Endodermal cell (in vitro differentiated cells): ENCODE measurements around the gene CASP9. TPM values are rescaled to one million over a fixed set of nuclear protein-coding genes. Genes with fewer than 3 reads are reported as not detected.
"Not testable (repeated sequence)": the region's sequence is repeated elsewhere in the genome, so short reads cannot be mapped to it uniquely, and the experiment has no call there.

Experiments
- DNase-seq: peaks from one replicate; pipeline ENCODE4 v3.0.0-alpha.2; 2017
- H3K27ac ChIP-seq: 2 replicates; pipeline ENCODE4 v1.5.1; 2013; ENCODE audit warnings: mild to moderate bottlenecking, low read depth, low read length, moderate library complexity
- H3K27me3 ChIP-seq: 2 replicates; pipeline ENCODE4 v1.6.1; 2013; ENCODE audit warnings: mild to moderate bottlenecking, low read length, moderate library complexity; ENCODE audit not compliant: insufficient read depth, control insufficient read depth, poor library complexity, severe bottlenecking
- H3K36me3 ChIP-seq: 2 replicates; pipeline ENCODE4 v1.7.0; 2013; ENCODE audit warnings: mild to moderate bottlenecking, low read length, moderate library complexity; ENCODE audit not compliant: control insufficient read depth, insufficient read depth
- H3K4me1 ChIP-seq: one replicate; pipeline ENCODE4 v1.7.0; 2013; ENCODE audit warnings: low read length; ENCODE audit not compliant: control insufficient read depth, insufficient read depth
- H3K4me3 ChIP-seq: 2 replicates; pipeline ENCODE4 v1.5.1; 2013; ENCODE audit warnings: mild to moderate bottlenecking, low read length, moderate library complexity
- H3K9ac ChIP-seq: 2 replicates; pipeline ENCODE4 v1.6.1; 2013; ENCODE audit warnings: mild to moderate bottlenecking, low read length, moderate library complexity; ENCODE audit not compliant: poor library complexity, severe bottlenecking; ENCODE audit errors: extremely low read depth
- H3K9me3 ChIP-seq: 2 replicates; pipeline ENCODE4 v1.6.1; 2013; ENCODE audit warnings: mild to moderate bottlenecking, low read length, moderate library complexity; ENCODE audit not compliant: control insufficient read depth
- H3K27ac Mint-ChIP-seq: 2 replicates; pipeline ENCODE4 v1.8.0; 2020; ENCODE audit warnings: mixed read lengths
- H3K27me3 Mint-ChIP-seq: 2 replicates; pipeline ENCODE4 v1.8.0; 2021; ENCODE audit warnings: mild to moderate bottlenecking, mixed read lengths; ENCODE audit not compliant: insufficient read depth
- H3K36me3 Mint-ChIP-seq: 2 replicates; pipeline ENCODE4 v1.8.0; 2020; ENCODE audit warnings: low read depth, mixed read lengths
- H3K4me1 Mint-ChIP-seq: 2 replicates; pipeline ENCODE4 v1.8.0; 2020; ENCODE audit warnings: mixed read lengths
- H3K4me3 Mint-ChIP-seq: 2 replicates; pipeline ENCODE4 v1.8.0; 2020; ENCODE audit warnings: mild to moderate bottlenecking, moderate library complexity, mixed read lengths
- H3K9me3 Mint-ChIP-seq: 2 replicates; pipeline ENCODE4 v1.8.0; 2020; ENCODE audit warnings: mild to moderate bottlenecking, mixed read lengths
- whole genome bisulfite sequencing, 2 experiments: methylation state at CpG; one replicate each; pipeline versions ENCODE4 v1.1.5 to v1.1.7; 2013; ENCODE audit warnings: missing lambda C conversion rate in 2 of 2, mixed read lengths in 1 of 2; ENCODE audit not compliant: insufficient coverage in 1 of 2, insufficient read length in 1 of 2; 5-methylcytosine and 5-hydroxymethylcytosine counted together
- total RNA-seq, 2 donors: library from RNA; stranded (reverse); fragmentation: NEBNext Ultra II Directional in 1 of 2; extraction: Animal tissue kit (Norgen Biotek cat#: 25700) in 1 of 2; gene quantifications; 2 replicates in 1 of 2; 3 replicates in 1 of 2; pipeline ENCODE4 v1.2.1, GENCODE V29; 2021
- TF ChIP-seq, protein P1 (sequence below): fragments of 200-600 bp; sonication (generic); conservative IDR thresholded peaks from 2 replicates; pipeline ENCODE4 v1.5.0; 2021; ENCODE audit warnings: antibody characterized with exemption, mild to moderate bottlenecking

CASP9 gene
- total RNA-seq, 2 donors from 2014 or later: 15.5 to 16.1 TPM

DNA sequence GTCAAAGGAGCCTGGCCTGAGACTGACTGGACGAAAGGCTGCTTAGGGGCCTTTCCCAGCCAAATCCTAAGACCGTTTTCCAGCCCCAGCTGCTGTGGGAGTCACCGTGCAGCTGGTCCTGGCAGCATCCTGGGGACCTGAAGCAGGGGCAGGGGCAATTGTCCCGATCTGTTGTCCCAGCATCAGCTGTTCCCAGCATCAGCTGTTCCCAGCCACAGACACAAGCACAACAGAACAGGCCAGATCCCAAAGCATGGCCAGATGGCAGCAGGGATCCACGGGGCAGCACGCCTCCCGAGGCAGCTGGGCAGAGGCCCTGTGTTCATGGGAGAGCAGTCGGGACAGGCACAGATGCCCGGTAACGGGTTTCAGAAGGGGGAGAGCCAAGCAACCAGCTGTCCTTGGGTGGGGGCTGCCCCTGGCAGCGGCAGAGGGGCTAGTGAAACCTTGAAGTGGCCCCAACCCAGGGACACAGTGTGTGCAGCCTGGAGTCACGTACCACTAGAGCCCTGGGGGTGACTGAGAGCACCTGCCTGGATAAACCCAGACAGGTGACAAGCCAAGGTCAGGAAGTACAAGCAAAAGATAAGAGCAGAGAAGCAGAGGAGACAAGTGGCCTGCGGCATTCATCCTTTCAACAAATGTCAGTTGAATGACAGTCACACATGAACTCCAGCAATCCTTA, 34.8 kb downstream of the CASP9 start:
- Histone ChIP-seq H3K9ac (no peak overlapping the region), H3K27me3 (no peaks in the 10 kb centered on the region), H3K27ac (peak overlapping the region; percentile 44), H3K36me3 (peaks cover 5% of the 10 kb centered on the region), H3K9me3 (no peaks in the 10 kb centered on the region), H3K4me1 (no peaks in the 10 kb centered on the region), H3K4me3 (no peak overlapping the region)
- Mint-ChIP-seq H3K36me3 (peaks cover 31% of the 10 kb centered on the region), H3K4me1 (no peaks in the 10 kb centered on the region), H3K27me3 (no peaks in the 10 kb centered on the region), H3K4me3 (no peak overlapping the region), H3K9me3 (no peaks in the 10 kb centered on the region), H3K27ac (no peak overlapping the region)
- 80 to 90% methylated on average over 3 to 13 of the region's 13 CpGs for WGBS, 2 experiments
- TF ChIP-seq, protein P1, sequence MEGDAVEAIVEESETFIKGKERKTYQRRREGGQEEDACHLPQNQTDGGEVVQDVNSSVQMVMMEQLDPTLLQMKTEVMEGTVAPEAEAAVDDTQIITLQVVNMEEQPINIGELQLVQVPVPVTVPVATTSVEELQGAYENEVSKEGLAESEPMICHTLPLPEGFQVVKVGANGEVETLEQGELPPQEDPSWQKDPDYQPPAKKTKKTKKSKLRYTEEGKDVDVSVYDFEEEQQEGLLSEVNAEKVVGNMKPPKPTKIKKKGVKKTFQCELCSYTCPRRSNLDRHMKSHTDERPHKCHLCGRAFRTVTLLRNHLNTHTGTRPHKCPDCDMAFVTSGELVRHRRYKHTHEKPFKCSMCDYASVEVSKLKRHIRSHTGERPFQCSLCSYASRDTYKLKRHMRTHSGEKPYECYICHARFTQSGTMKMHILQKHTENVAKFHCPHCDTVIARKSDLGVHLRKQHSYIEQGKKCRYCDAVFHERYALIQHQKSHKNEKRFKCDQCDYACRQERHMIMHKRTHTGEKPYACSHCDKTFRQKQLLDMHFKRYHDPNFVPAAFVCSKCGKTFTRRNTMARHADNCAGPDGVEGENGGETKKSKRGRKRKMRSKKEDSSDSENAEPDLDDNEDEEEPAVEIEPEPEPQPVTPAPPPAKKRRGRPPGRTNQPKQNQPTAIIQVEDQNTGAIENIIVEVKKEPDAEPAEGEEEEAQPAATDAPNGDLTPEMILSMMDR: no peak
- no peak for DNase-seq

DNA sequence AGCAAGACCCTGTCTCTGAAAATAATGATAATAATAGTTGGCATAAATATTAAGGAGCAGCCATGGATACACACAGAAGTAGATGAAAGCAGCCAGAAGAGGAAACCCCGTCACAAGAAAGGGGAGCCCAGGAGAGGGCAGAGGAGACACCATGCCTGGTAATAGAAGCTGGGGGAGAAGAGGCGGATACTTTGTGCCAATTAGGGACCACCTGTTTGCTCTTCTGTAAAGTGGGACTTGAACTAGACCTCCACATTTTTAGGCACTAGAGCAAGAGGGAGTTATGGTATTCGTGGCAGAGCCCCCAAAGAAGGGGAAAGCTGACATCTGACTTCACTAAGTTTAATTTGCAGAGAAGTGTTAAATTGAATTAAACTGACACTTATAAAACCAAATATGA, 35.6 kb downstream of the CASP9 start:
- no peaks in the 10 kb centered on the region for H3K4me1 Mint-ChIP-seq
- no peaks in the 10 kb centered on the region for H3K4me1 ChIP-seq
- no peak overlapping the region for H3K27ac Mint-ChIP-seq
- H3K9me3 Mint-ChIP-seq: no peaks in the 10 kb centered on the region
- H3K27me3 ChIP-seq: no peaks in the 10 kb centered on the region
- H3K9me3 ChIP-seq: no peaks in the 10 kb centered on the region
- H3K4me3 ChIP-seq: no peak overlapping the region
- DNase-seq: no peak
- peaks cover 29% of the 10 kb centered on the region for H3K36me3 Mint-ChIP-seq
- H3K27ac ChIP-seq: no peak overlapping the region
- TF ChIP-seq, protein P1: no peak
- peaks cover 5% of the 10 kb centered on the region for H3K36me3 ChIP-seq
- H3K9ac ChIP-seq: no peak overlapping the region
- 90 to 92% methylated on average over 3 of the region's 3 CpGs for WGBS, 2 experiments
- H3K4me3 Mint-ChIP-seq: no peak overlapping the region
- H3K27me3 Mint-ChIP-seq: no peaks in the 10 kb centered on the region

GRCh38 chr1:15486844-15487610, 37.0 kb downstream of the CASP9 start:
- not testable (repeated sequence) for H3K9me3 Mint-ChIP-seq, H3K27ac ChIP-seq, H3K27me3 ChIP-seq, H3K4me1 Mint-ChIP-seq, H3K9ac ChIP-seq, H3K27me3 Mint-ChIP-seq, H3K9me3 ChIP-seq, H3K4me3 ChIP-seq, H3K4me3 Mint-ChIP-seq, H3K4me1 ChIP-seq, DNase-seq, H3K36me3 ChIP-seq, H3K27ac Mint-ChIP-seq
- 95 to 98% methylated on average over 8 to 16 of the region's 17 CpGs for WGBS, 2 experiments
- H3K36me3 Mint-ChIP-seq: peaks cover 22% of the 10 kb centered on the region
